GM12878 (cell line): ENCODE measurements around the gene CD2. TPM values are rescaled to one million over a fixed set of nuclear protein-coding genes. Genes with fewer than 3 reads are reported as not detected.

Experiments
- CHD1 ChIP-seq: IDR thresholded peaks from 2 replicates; pipeline ENCODE4 v1.6.1; 2012; ENCODE audit warnings: low read depth, low read length, improper control_type of control experiment
- CREB1 ChIP-seq: IDR thresholded peaks from 2 replicates; pipeline ENCODE4 v1.6.1; 2012; ENCODE audit warnings: low read depth, mild to moderate bottlenecking, inconsistent platforms
- DPF2 ChIP-seq: fragments of 450-650 bp; IDR thresholded peaks from 2 replicates; pipeline ENCODE4 v1.6.1; 2017; ENCODE audit warnings: mild to moderate bottlenecking
- ELK1 ChIP-seq: IDR thresholded peaks from 2 replicates; pipeline ENCODE4 v1.6.1; 2012; ENCODE audit warnings: low read depth, low read length, improper control_type of control experiment
- ETV6 ChIP-seq, 2 experiments: fragments of 450-650 bp in 1 of 2; IDR thresholded peaks in 1 of 2; conservative IDR thresholded peaks in 1 of 2; 2 replicates each; pipeline ENCODE4 v1.6.1; 2014; ENCODE audit warnings: antibody characterized with exemption in 1 of 2, borderline replicate concordance in 1 of 2, low read depth in 1 of 2, mild to moderate bottlenecking in 1 of 2, moderate library complexity in 1 of 2
- FOXK2 ChIP-seq: fragments of 450-650 bp; IDR thresholded peaks from 2 replicates; pipeline ENCODE4 v1.6.1; 2017; ENCODE audit warnings: mild to moderate bottlenecking, moderate library complexity
- GATAD2B ChIP-seq: fragments of 450-650 bp; conservative IDR thresholded peaks from 2 replicates; pipeline ENCODE4 v1.6.1; 2017; ENCODE audit warnings: low read depth, mild to moderate bottlenecking, moderate library complexity
- HDAC2 ChIP-seq: fragments of 200-600 bp; sonication (generic); IDR thresholded peaks from 2 replicates; pipeline ENCODE4 v1.6.1; 2017
- IKZF2 ChIP-seq, 2 experiments: fragments of 450-650 bp; IDR thresholded peaks; 2 replicates each; pipeline ENCODE4 v1.6.1; 2017; ENCODE audit warnings: mild to moderate bottlenecking in 2 of 2, moderate library complexity in 2 of 2
- IRF3 ChIP-seq: fragments of 450-650 bp; IDR thresholded peaks from 2 replicates; pipeline ENCODE4 v1.6.1; 2014; ENCODE audit warnings: mild to moderate bottlenecking
- IRF4 ChIP-seq: IDR thresholded peaks from 2 replicates; pipeline ENCODE4 v1.6.1; 2011; ENCODE audit warnings: low read depth, low read length
- KLF5 ChIP-seq: fragments of 450-650 bp; IDR thresholded peaks from 2 replicates; pipeline ENCODE4 v1.6.1; 2014; ENCODE audit warnings: mild to moderate bottlenecking; ENCODE audit not compliant: partially characterized antibody
- NR2C1 ChIP-seq: fragments of 450-650 bp; IDR thresholded peaks from 2 replicates; pipeline ENCODE4 v1.6.1; 2017; ENCODE audit warnings: antibody characterized with exemption, mild to moderate bottlenecking, moderate library complexity
- NR2C2 ChIP-seq: IDR thresholded peaks from 2 replicates; pipeline ENCODE4 v1.6.1; 2011; ENCODE audit warnings: borderline replicate concordance, low read depth; ENCODE audit not compliant: control insufficient read depth, insufficient read length
- PKNOX1 ChIP-seq: fragments of 450-650 bp; IDR thresholded peaks from 2 replicates; pipeline ENCODE4 v1.6.1; 2016; ENCODE audit warnings: mild to moderate bottlenecking
- SIX5 ChIP-seq: IDR thresholded peaks from 2 replicates; pipeline ENCODE4 v1.6.1; 2011; ENCODE audit warnings: mild to moderate bottlenecking, low read depth, low read length, moderate library complexity; ENCODE audit not compliant: severe bottlenecking
- SP1 ChIP-seq: IDR thresholded peaks from one replicate; pipeline ENCODE4 v1.6.1; 2011; ENCODE audit warnings: low read depth, low read length
- SPI1 ChIP-seq: IDR thresholded peaks from 2 replicates; pipeline ENCODE4 v1.6.1; 2011; ENCODE audit warnings: low read depth, mild to moderate bottlenecking, low read length, moderate library complexity, borderline replicate concordance; ENCODE audit not compliant: insufficient read depth
- SRF ChIP-seq, 2 experiments: IDR thresholded peaks; 2 replicates each; pipeline ENCODE4 v1.6.1; 2011; ENCODE audit warnings: low read depth in 2 of 2, low read length in 2 of 2, mild to moderate bottlenecking in 1 of 2, moderate library complexity in 1 of 2
- WRNIP1 ChIP-seq: IDR thresholded peaks from 2 replicates; pipeline ENCODE4 v1.6.1; 2011; ENCODE audit warnings: low read depth, low read length, improper control_type of control experiment, borderline replicate concordance
- ZBED1 ChIP-seq: IDR thresholded peaks from 2 replicates; pipeline ENCODE4 v1.6.1; 2016; ENCODE audit warnings: borderline replicate concordance
- ZNF207 ChIP-seq: fragments of 450-650 bp; IDR thresholded peaks from 2 replicates; pipeline ENCODE4 v1.6.1; 2014; ENCODE audit warnings: antibody characterized with exemption, mild to moderate bottlenecking, borderline replicate concordance
- ZNF24 ChIP-seq: fragments of 450-650 bp; IDR thresholded peaks from 2 replicates; pipeline ENCODE4 v1.6.1; 2017; ENCODE audit warnings: antibody characterized with exemption, mild to moderate bottlenecking
- ZNF384 ChIP-seq: IDR thresholded peaks from 2 replicates; pipeline ENCODE4 v1.6.1; 2012; ENCODE audit warnings: low read depth, mild to moderate bottlenecking, low read length, improper control_type of control experiment, borderline replicate concordance
- ZNF687 ChIP-seq: fragments of 450-650 bp; IDR thresholded peaks from 2 replicates; pipeline ENCODE4 v1.6.1; 2017; ENCODE audit warnings: mild to moderate bottlenecking, moderate library complexity
- polyA plus RNA-seq, 11 experiments: library from polyadenylated mRNA; depleted of rRNA in 4 of 11; unstranded in 6 of 11; stranded (reverse) in 5 of 11; fragments of >200 nt; fragmentation: Nextera tagmentation in 4 of 11; fragmentation: Illumina TruSeq in 1 of 11; extraction: Ambion mirVana in 4 of 11; extraction: Trizol in 1 of 11; gene quantifications; 1 replicate in 1 of 11; 2 replicates in 10 of 11; pipeline versions ENCODE4 v1.2.1 to v1.2.3, GENCODE V29; 2011 to 2016; ENCODE audit warnings: inconsistent platforms in 2 of 11, missing spikeins in 2 of 11, low read depth in 1 of 11
- total RNA-seq, 4 experiments: library from RNA; depleted of rRNA in 3 of 4; stranded (reverse); fragments of >200 nt in 3 of 4; fragmentation: Illumina TruSeq in 1 of 4; extraction: Trizol in 1 of 4; gene quantifications; 2 replicates each; pipeline versions ENCODE4 v1.2.1 to v1.2.3, GENCODE V29; 2013 to 2021

The CD2 gene
- total and polyA plus RNA-seq, 10 of the 15 experiments (the other 5 are each of a cell fraction or from before 2014, with no cell fraction given) = 0.15 to 4.3 (median 2.8) TPM

GRCh38 chr1:116794804-116795481 is 40.7 kb downstream of the CD2 start (continued):
- TF ChIP-seq ZNF207 = no peak
- TF ChIP-seq WRNIP1 = no peak
- no peak; the same call in 1 of the 2 replicates for TF ChIP-seq ZNF24
- no peak for TF ChIP-seq IRF3
- no peak for TF ChIP-seq NR2C2
- no peak for TF ChIP-seq KLF5
- no peak for TF ChIP-seq SIX5
- TF ChIP-seq SRF (IDR thresholded peaks at IDR 0.05; ENCODE audit: low read depth in 2 of 2, low read length in 2 of 2) = peak in 1 of 2 experiments; percentile 27; a peak in 1 of 4 replicates
- TF ChIP-seq ELK1 = no peak
- peak; percentile 100 for TF ChIP-seq IKZF2 (IDR thresholded peaks at IDR 0.05)
- peak; percentile 97 for TF ChIP-seq DPF2
- TF ChIP-seq ZNF384 = no peak
- TF ChIP-seq ZNF687 = no peak; the same call in 1 of the 2 replicates
- no peak for TF ChIP-seq SP1
- no peak for TF ChIP-seq ZBED1
- TF ChIP-seq SPI1 = peak; percentile 97
- peak; percentile 74 for TF ChIP-seq GATAD2B
- no peak for TF ChIP-seq NR2C1
- TF ChIP-seq HDAC2 = no peak
- TF ChIP-seq CHD1 = no peak
- TF ChIP-seq FOXK2 = no peak
- TF ChIP-seq PKNOX1 = peak; percentile 66
- 0 out of 4 replicates have a peak, but pooled peaks of 1 of the 2 experiments have one; percentile 33 for TF ChIP-seq ETV6 (conservative IDR thresholded peaks at IDR 0.05 in 1 of 2, IDR thresholded peaks at IDR 0.05 in 1 of 2; ENCODE audit: borderline replicate concordance in 1 of 2, low read depth in 1 of 2)
- TF ChIP-seq CREB1 = 0 out of 2 replicates have a peak, but pooled peaks have one; percentile 14
- TF ChIP-seq IRF4 = peak; percentile 83
